ENCODE measurements around the gene DPP7.

DNA sequence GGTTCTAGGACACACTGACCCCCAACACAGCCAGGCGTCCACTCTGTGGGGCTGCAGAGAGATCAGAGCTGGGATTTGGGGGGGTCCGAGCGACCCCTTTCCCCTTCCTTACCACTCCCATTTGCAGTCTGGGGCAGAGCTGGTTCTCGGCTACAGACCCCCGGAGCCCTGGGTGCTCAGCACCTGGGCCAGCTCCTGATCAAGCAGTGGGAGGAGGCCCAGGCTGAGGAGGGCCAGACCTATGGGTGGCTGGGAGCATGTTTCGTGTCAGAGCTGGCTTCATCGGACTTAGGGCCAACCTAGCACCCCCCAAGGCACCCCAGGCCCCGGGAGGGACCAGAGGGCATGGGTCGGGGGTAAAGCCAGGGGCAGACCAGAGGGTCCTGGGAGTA is 32.0 kb upstream of the DPP7 start:
- TF ChIP-seq CTCF (IDR thresholded peaks at IDR 0.05) (no peak), POLR2A (IDR thresholded peaks at IDR 0.05) (no peak)
